NT2/D1 (cell line): ENCODE results near the gene BEAN1.

Experiments
- DNase-seq: peaks from one replicate; pipeline ENCODE4 v3.0.0-alpha.2; 2011; ENCODE audit warnings: low read depth, low spot score
- H3K27me3 ChIP-seq: 2 replicates; pipeline ENCODE4 v1.6.0; 2011; ENCODE audit warnings: mild to moderate bottlenecking; ENCODE audit not compliant: insufficient read length, insufficient read depth
- H3K36me3 ChIP-seq: 2 replicates; pipeline ENCODE4 v1.6.1; 2011; ENCODE audit warnings: mild to moderate bottlenecking, low read length, mixed read lengths; ENCODE audit not compliant: insufficient read depth, insufficient read length
- H3K4me1 ChIP-seq: 2 replicates; pipeline ENCODE4 v1.5.1; 2011; ENCODE audit not compliant: insufficient read depth, insufficient read length
- H3K4me3 ChIP-seq: 2 replicates; pipeline ENCODE4 v1.5.1; 2011; ENCODE audit warnings: low read depth; ENCODE audit not compliant: insufficient read length
- H3K9ac ChIP-seq: 2 replicates; pipeline ENCODE4 v1.6.0; 2011; ENCODE audit warnings: low read depth; ENCODE audit not compliant: insufficient read length
- H3K9me3 ChIP-seq: 2 replicates; pipeline ENCODE4 v1.5.1; 2011; ENCODE audit warnings: mild to moderate bottlenecking, low read length; ENCODE audit not compliant: insufficient read depth
- SUZ12 ChIP-seq: IDR thresholded peaks from 2 replicates; pipeline ENCODE4 v1.6.1; 2011; ENCODE audit not compliant: insufficient read length, insufficient read depth; ENCODE audit errors: extremely low read depth
- YY1 ChIP-seq: IDR thresholded peaks from 2 replicates; pipeline ENCODE4 v1.6.1; 2011; ENCODE audit not compliant: insufficient read length, insufficient read depth
- ZNF274 ChIP-seq: IDR thresholded peaks from 2 replicates; pipeline ENCODE4 v1.6.1; 2011; ENCODE audit warnings: mild to moderate bottlenecking, low read depth, low read length

Gene BEAN1

DNA sequence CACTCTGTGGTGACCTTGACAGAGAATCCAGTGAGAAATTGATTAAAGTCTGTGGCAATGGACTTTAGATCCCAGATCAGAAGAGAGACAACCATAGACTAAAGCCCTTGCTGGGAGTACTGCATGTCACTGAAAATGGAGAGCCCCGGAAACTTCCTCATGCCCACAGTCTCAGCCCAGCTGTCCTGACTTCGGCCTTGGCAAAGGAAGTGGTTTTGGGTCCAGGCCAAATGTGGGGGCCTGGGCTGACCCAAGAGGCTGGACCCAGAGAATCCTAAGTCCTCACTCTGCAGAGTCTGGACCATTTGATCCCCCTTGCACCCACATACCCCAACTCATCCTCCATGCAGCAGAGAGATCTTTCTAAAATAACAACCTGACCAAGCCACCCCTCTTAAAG is 4.7 kb upstream of the BEAN1 start:
- Histone ChIP-seq H3K9me3 (no peaks in the 10 kb centered on the region), H3K27me3 (peaks cover 39% of the 10 kb centered on the region), H3K4me1 (peaks cover 6% of the 10 kb centered on the region), H3K36me3 (no peaks in the 10 kb centered on the region), H3K9ac (no peak overlapping the region), H3K4me3 (no peak overlapping the region)
- TF ChIP-seq SUZ12 (no peak), YY1 (no peak), ZNF274 (no peak)
- no peak for DNase-seq

DNA sequence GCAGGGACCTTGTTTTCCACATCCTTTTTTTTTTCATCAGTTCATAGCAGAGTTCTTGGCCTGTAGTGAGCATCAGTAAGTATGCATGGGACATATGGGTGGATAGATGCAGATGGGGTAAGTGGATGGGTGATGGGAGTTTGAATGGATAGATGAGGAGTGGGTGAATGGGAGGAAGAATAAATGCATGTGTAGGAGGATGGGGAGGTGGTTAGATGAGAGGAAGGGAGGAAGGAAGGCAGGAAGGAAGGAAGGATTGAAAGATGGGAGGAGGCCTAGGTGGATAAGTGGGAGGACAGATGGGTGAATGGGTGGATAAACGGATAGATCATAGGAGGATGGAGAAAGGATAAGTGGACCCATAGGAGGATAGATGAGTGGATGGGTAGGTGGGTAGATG is 3.9 kb upstream of the BEAN1 start:
- H3K4me1 ChIP-seq = peaks cover 9% of the 10 kb centered on the region

DNA sequence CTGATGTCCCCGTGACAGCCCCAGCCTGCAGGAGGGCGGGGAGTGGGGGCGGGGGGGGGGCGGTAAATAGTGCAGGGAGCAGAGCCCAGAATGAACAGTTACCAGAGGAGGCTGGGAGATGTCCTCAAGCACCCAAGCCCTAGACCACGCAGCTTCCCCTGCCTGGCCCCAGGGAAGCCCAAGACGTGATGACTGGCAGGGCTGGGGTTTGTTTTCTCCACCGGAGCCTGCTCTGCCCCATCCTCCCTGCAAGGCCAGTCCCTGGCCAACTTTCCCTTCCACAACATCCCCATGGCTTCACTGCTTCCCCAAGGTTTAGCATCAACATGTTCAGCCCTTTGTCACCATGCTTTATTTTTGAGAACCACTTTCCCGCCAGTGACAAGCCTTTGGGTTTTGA is 1.4 kb upstream of the BEAN1 start:
- H3K4me3 ChIP-seq = no peak overlapping the region
- peaks cover 71% of the 10 kb centered on the region for H3K27me3 ChIP-seq
- no peaks in the 10 kb centered on the region for H3K36me3 ChIP-seq

More for the DNA sequence above, 3.9 kb upstream of the BEAN1 start:
- DNase-seq = no peak
- peaks cover 47% of the 10 kb centered on the region for H3K27me3 ChIP-seq
- no peaks in the 10 kb centered on the region for H3K9me3 ChIP-seq
- TF ChIP-seq ZNF274 (no peak), YY1 (no peak), SUZ12 (no peak)
- no peaks in the 10 kb centered on the region for H3K36me3 ChIP-seq
- no peak overlapping the region for H3K4me3 ChIP-seq
- no peak overlapping the region for H3K9ac ChIP-seq

DNA sequence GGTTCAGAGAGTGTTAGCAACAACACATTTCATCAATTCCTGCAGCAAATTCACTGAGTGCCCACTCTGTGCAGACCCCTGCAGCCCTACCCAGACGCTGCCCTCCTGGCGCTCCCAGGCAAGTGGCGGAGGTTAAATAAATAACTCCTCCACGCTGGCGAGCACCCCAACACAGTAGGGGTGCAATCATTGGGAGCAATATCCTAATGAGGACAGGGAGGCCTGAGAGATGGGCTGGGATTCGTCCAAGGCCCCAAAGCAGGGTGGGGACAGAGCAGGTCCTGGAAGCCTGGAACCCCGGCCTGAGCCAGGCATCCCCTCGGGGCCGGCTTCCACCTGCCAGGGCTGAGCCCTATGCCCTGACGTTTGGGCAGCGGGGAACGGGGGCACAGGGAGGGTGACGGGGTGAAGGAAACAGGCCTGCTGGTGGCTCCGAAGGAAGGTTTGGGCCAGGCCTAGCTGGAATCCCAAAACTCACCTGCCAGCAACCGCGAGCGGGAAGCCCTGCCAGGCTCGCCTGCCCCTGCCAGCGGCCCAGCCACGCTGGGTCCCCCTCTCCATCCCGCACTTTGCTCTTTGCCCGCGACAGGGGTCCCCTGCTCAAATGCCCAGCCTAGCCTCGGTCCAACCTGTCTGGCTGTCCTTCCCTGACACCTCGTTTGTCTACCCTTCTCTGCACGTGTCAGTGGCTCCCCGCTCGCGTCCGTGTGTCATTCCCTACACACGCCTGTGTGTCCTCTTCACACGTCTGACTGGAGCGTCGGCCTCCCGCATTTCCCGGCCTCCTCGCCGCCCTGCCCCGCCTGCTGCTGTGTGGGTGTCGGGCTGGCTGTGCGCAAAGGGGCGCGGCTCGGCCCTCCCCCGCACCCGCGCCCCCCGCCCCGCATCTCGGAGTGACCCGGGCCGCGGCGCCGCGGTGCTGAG is 721 bp upstream of the BEAN1 start:
- H3K4me3 ChIP-seq = peak overlapping the region; percentile 31
- no peaks in the 10 kb centered on the region for H3K36me3 ChIP-seq
- H3K4me1 ChIP-seq = peaks cover 19% of the 10 kb centered on the region
- TF ChIP-seq ZNF274 (no peak), YY1 (no peak), SUZ12 (no peak)
- DNase-seq = no peak
- H3K9me3 ChIP-seq = no peaks in the 10 kb centered on the region
- H3K9ac ChIP-seq = peak overlapping the region; percentile 29
- H3K27me3 ChIP-seq = peaks cover 71% of the 10 kb centered on the region

More for the DNA sequence above, 1.4 kb upstream of the BEAN1 start:
- no peak for DNase-seq
- TF ChIP-seq SUZ12 = no peak
- no peak for TF ChIP-seq YY1
- TF ChIP-seq ZNF274 = no peak
- peak overlapping the region; percentile 17 for H3K9ac ChIP-seq
- no peaks in the 10 kb centered on the region for H3K9me3 ChIP-seq
- H3K4me1 ChIP-seq = peaks cover 19% of the 10 kb centered on the region

DNA sequence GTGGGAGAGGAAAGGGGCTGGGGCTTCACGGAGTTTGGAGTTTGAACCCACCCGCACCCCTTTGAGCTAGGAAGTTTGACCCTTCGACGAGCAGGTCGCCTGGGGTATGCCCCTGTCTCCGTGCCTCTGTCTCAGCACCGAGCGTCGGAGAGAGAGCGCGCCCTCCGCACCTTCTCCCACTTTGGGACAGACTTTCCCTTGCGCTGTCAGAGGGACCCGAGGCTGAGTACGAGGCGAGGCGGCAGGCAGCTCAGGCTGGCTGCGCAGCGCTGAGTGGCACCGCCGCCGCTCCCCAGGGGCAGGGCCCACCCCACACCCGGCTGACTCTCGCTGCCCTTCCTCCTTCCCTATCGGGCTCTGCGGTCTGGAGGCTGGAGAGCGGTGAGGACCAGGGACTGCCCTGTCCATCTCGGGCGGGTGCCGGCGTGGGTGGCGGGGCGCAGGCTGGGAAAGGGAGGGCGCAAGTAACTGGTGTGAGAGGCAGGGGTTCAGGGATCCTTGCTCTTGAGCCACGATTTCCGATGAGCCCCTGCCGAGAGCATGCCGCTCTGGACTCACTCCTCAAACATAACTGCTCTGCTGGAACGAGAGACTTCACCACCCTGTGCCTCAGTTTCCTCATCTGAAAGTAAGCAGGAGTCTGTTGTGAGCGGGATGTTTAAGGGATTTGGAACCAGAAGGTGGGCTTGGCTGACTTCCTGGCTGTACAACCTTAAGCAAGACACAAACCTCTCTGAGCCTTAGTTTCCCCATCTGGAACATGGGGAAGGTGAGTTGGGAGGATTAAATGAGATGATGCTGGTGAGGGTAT is 981 bp downstream of the BEAN1 start:
- Histone ChIP-seq H3K36me3 (no peaks in the 10 kb centered on the region), H3K9ac (peak overlapping the region; percentile 75), H3K4me1 (peaks cover 23% of the 10 kb centered on the region), H3K27me3 (peaks cover 70% of the 10 kb centered on the region), H3K4me3 (peak overlapping the region; percentile 49), H3K9me3 (no peaks in the 10 kb centered on the region)
- no peak for DNase-seq
- TF ChIP-seq ZNF274 (no peak), YY1 (no peak), SUZ12 (no peak)

DNA sequence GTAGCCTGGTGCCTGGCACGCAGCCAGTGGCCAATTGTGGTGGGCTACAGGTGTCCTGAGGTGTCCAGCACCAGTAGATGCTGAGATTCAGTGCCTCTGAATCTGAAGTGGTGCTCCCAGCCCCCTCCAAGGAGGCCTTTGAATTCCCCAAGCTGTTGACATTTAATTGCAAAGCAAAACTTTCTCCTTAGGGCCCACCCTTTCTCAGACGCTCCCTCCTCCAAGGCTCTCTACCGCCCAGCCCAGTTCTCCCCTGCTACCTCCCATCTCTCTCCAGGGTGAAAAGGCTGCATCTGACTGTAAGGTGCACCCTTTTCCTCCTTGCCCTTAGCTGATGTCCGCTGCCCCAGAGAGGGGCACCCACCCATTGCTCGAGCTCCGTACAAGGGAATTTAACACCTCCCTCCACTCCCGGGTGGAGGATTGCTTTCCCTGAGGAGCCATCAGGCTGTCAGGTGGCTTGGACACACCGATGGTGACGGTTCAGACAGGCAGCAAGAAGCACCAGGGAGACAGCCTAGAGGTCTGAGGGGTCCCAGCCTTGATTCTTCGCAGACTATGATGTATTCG is 1.7 kb downstream of the BEAN1 start:
- no peak for TF ChIP-seq SUZ12
- TF ChIP-seq YY1 = no peak
- no peak for TF ChIP-seq ZNF274
- H3K27me3 ChIP-seq = peaks cover 63% of the 10 kb centered on the region

More for the DNA sequence above, 1.7 kb downstream of the BEAN1 start:
- DNase-seq = no peak
- H3K9me3 ChIP-seq = no peaks in the 10 kb centered on the region
- no peak overlapping the region for H3K9ac ChIP-seq
- peaks cover 26% of the 10 kb centered on the region for H3K4me1 ChIP-seq
- H3K4me3 ChIP-seq = peak overlapping the region; percentile 49
- no peaks in the 10 kb centered on the region for H3K36me3 ChIP-seq
